Right lobe of liver (tissue), 6 donors: ENCODE results near the gene DPAGT1. TPM values are rescaled to one million over a fixed set of nuclear protein-coding genes. Genes with fewer than 3 reads are reported as not detected.
A peak's percentile ranks its signal among the peaks of the same experiment; 100 is the strongest.
"Not testable (repeated sequence)": the region's sequence is repeated elsewhere in the genome, so short reads cannot be mapped to it uniquely, and the experiment has no call there.

Experiments
- ATAC-seq, 4 donors: fragments of 200-7000 bp; cut with Tn5 transposase; one replicate each; pipeline ENCODE4 v1.9.1; 2020; ENCODE audit warnings: mild to moderate bottlenecking in 4 of 4, moderate library complexity in 4 of 4
- DNase-seq, 3 donors: peaks; one replicate each; pipeline ENCODE4 v3.0.0-alpha.2; 2020
- H3K27ac ChIP-seq, 3 donors: fragments of 200-600 bp; one replicate each; pipeline ENCODE4 v1.8.0; 2022
- H3K27me3 ChIP-seq, 2 donors: fragments of 200-600 bp; one replicate each; pipeline ENCODE4 v1.8.0; 2022
- H3K36me3 ChIP-seq, 4 donors: fragments of 200-600 bp; sonication (generic) in 1 of 4; one replicate each; pipeline versions ENCODE4 v1.5.1 to v1.8.0; 2017 to 2022; ENCODE audit warnings: control low read depth in 1 of 4
- H3K4me1 ChIP-seq, 4 donors: fragments of 200-600 bp; sonication (generic) in 1 of 4; one replicate each; pipeline versions ENCODE4 v1.5.1 to v1.8.0; 2017 to 2022; ENCODE audit warnings: control low read depth in 1 of 4
- H3K4me3 ChIP-seq, 3 donors: fragments of 200-600 bp; one replicate each; pipeline ENCODE4 v1.8.0; 2022
- H3K9me3 ChIP-seq, 4 donors: fragments of 200-600 bp; sonication (generic) in 1 of 4; one replicate each; pipeline versions ENCODE4 v1.5.1 to v1.8.0; 2017 to 2022; ENCODE audit warnings: control low read depth in 1 of 4
- CTCF ChIP-seq, 4 donors: fragments of 200-600 bp in 3 of 4; fragments of 450-650 bp in 1 of 4; IDR thresholded peaks; one replicate each; pipeline versions ENCODE4 v1.5.1 to v1.8.0; 2016 to 2022; ENCODE audit warnings: antibody characterized with exemption in 4 of 4, mild to moderate bottlenecking in 2 of 4
- POLR2A ChIP-seq: fragments of 450-650 bp; IDR thresholded peaks from one replicate; pipeline ENCODE4 v1.6.1; 2017; ENCODE audit warnings: antibody characterized with exemption, mild to moderate bottlenecking
- WGBS: methylation state at CpG from one replicate; pipeline ENCODE4 v1.1.6; 2018; ENCODE audit warnings: low coverage, low lambda C conversion rate; ENCODE audit not compliant: insufficient coverage; ENCODE audit errors: missing lambda C conversion rate; 5-methylcytosine and 5-hydroxymethylcytosine counted together
- intact Hi-C, 2 donors: fragments of 100-400 bp; cut with DNase I; formaldehyde crosslinking; loops; one replicate each; pipeline versions ENCODE4 v1.11.2 to v1.14.1; 2022
- total RNA-seq, 6 experiments: library from RNA; depleted of rRNA in 2 of 6; stranded (reverse); fragments of >200 nt in 2 of 6; fragmentation: NEBNext Ultra II Directional in 3 of 6; extraction: Animal tissue kit (Norgen Biotek cat#: 25700) in 3 of 6; gene quantifications; one replicate each; pipeline versions ENCODE4 v1.1.0 to v1.2.4, GENCODE V29; 2016 to 2023
- donor health status: DM: no; HTN: yes; CAD: no.
- donor health status: DM: no; HTN: no; CAD: no.
- donor health status: DM: no; HTN: no; CAD: no.
- donor health status: DM: no; HTN: yes; CAD: no.
- donor health status: DM: no; HTN: yes; CAD: no.

Gene DPAGT1
- total RNA-seq, 6 experiments from 2014 or later = 29.8 to 55.5 (median 41.6) TPM

GRCh38 chr11:119106564-119107537, 5.2 kb upstream of the DPAGT1 start, which contains the start of gene C2CD2L:
Gene C2CD2L (plus strand): TSS chr11:119107344. CDS start chr11:119107742, 398 bp downstream.
- ATAC-seq = peak; percentile 82 to 90 (median 88)
- Histone ChIP-seq H3K36me3 (peaks cover 0 to 9% (median 6%) of the 10 kb centered on the region in 4 donors), H3K4me3 (peak within 1 kb of the TSS; percentile 97 to 98 (median 98)), H3K27ac (peak within 1 kb of the TSS; percentile 48 to 75 (median 61)), H3K27me3 (no peaks in the 10 kb centered on the region), H3K4me1 (peaks cover 0 to 28% (median 4%) of the 10 kb centered on the region in 4 donors), H3K9me3 (no peaks in the 10 kb centered on the region)
- intact Hi-C loops = no loop called here
- TF ChIP-seq POLR2A (peak; percentile 63), CTCF (IDR thresholded peaks at IDR 0.05) (no peak)
- 8% methylated on average over 9 of the region's 49 CpGs for WGBS
- DNase-seq = peak; percentile 90 to 92 (median 90)

GRCh38 chr11:119103793-119104192, 2.1 kb upstream of the DPAGT1 start:
- TF ChIP-seq CTCF (IDR thresholded peaks at IDR 0.05) (peak in 2 of 4 donors; percentile 13 to 16), POLR2A (no peak)
- Histone ChIP-seq H3K27me3 (no peaks in the 10 kb centered on the region), H3K4me1 (peaks cover 0 to 23% (median 6%) of the 10 kb centered on the region in 4 donors), H3K36me3 (no peaks in the 10 kb centered on the region), H3K27ac (no peak overlapping the region), H3K9me3 (no peaks in the 10 kb centered on the region), H3K4me3 (no peak overlapping the region)
- ATAC-seq = no peak
- WGBS = 52% methylated on average over 4 of the region's 4 CpGs
- intact Hi-C loops = no loop called here
- no peak for DNase-seq

- H3K27me3 ChIP-seq, H3K9me3 ChIP-seq, intact Hi-C loops, ATAC-seq, H3K36me3 ChIP-seq, DNase-seq: not testable (repeated sequence)
- WGBS = 76% methylated on average over 8 of the region's 18 CpGs
- peaks cover 0 to 18% (median 3%) of the 10 kb centered on the region in 4 donors for H3K4me1 ChIP-seq
- H3K27ac ChIP-seq = peak overlapping the region; percentile 75 to 88 (median 77)
- peak overlapping the region in 2 of 3 donors; percentile 88 to 95 for H3K4me3 ChIP-seq
These were observed 1.6 kb upstream of the DPAGT1 start for GRCh38 chr11:119103161-119103664.

- DNase-seq = no peak
- no peak for TF ChIP-seq CTCF (IDR thresholded peaks at IDR 0.05)
- no peak for TF ChIP-seq POLR2A
- Histone ChIP-seq H3K9me3 (no peaks in the 10 kb centered on the region), H3K4me1 (peaks cover 0 to 7% (median 3%) of the 10 kb centered on the region in 4 donors), H3K27me3 (no peaks in the 10 kb centered on the region), H3K4me3 (peak overlapping the region; percentile 73 to 95 (median 88)), H3K36me3 (peaks cover 0 to 21% (median 9%) of the 10 kb centered on the region in 4 donors), H3K27ac (peak overlapping the region; percentile 75 to 88 (median 77))
- peak; percentile 23 to 33 (median 29) for ATAC-seq
- WGBS = under 1% methylated on average over 20 of the region's 29 CpGs
- intact Hi-C loops = no loop called here
These were observed 477 bp downstream of the DPAGT1 start for GRCh38 chr11:119100994-119101758.
